HepG2 (cell line): Measurements from ENCODE around the gene IRF7. TPM values are rescaled to one million over a fixed set of nuclear protein-coding genes. Genes with fewer than 3 reads are reported as not detected.

Experiments used
- ATF5 ChIP-seq: sonication (generic); formaldehyde crosslinking; IDR thresholded peaks from 2 replicates; pipeline ENCODE4 v1.4.0; 2020; ENCODE audit warnings: mild to moderate bottlenecking, low read depth, missing genetic modification reagents
- BORCS8-MEF2B ChIP-seq: sonication (generic); formaldehyde crosslinking; IDR thresholded peaks from 2 replicates; pipeline ENCODE4 v1.8.0; 2022; ENCODE audit warnings: mild to moderate bottlenecking, missing genetic modification reagents
- CENPT ChIP-seq: sonication (generic); formaldehyde crosslinking; IDR thresholded peaks from 2 replicates; pipeline ENCODE4 v1.8.0; 2022; ENCODE audit warnings: low read depth, mild to moderate bottlenecking, moderate library complexity, missing genetic modification reagents
- CREBL2 ChIP-seq: sonication (generic); formaldehyde crosslinking; IDR thresholded peaks from 2 replicates; pipeline ENCODE4 v1.8.1; 2023; ENCODE audit warnings: missing genetic modification reagents, mild to moderate bottlenecking, borderline replicate concordance
- DR1 ChIP-seq: sonication (generic); formaldehyde crosslinking; IDR thresholded peaks from 2 replicates; pipeline ENCODE4 v1.8.0; 2021; ENCODE audit warnings: mild to moderate bottlenecking, missing genetic modification reagents, inconsistent platforms
- EEA1 ChIP-seq: sonication (generic); formaldehyde crosslinking; IDR thresholded peaks from 2 replicates; pipeline ENCODE4 v1.5.1; 2020; ENCODE audit warnings: mild to moderate bottlenecking, missing genetic modification reagents, borderline replicate concordance
- ETV6 ChIP-seq: sonication (generic); formaldehyde crosslinking; conservative IDR thresholded peaks from 2 replicates; pipeline ENCODE4 v1.4.0; 2020; ENCODE audit warnings: missing genetic modification reagents
- FOXK2 ChIP-seq: fragments of 450-650 bp; IDR thresholded peaks from 2 replicates; pipeline ENCODE4 v1.6.1; 2016
- HNF4G ChIP-seq, 2 experiments: sonication (generic) in 1 of 2; formaldehyde crosslinking in 1 of 2; IDR thresholded peaks; 2 replicates each; pipeline versions ENCODE4 v1.4.0 to v1.6.1; 2011 to 2020; ENCODE audit warnings: borderline replicate concordance in 2 of 2, low read depth in 2 of 2, mild to moderate bottlenecking in 2 of 2, low read length in 1 of 2, missing genetic modification reagents in 1 of 2, moderate library complexity in 1 of 2
- KDM5B ChIP-seq: sonication (generic); formaldehyde crosslinking; IDR thresholded peaks from 2 replicates; pipeline ENCODE4 v1.4.0; 2020; ENCODE audit warnings: missing genetic modification reagents, mild to moderate bottlenecking, borderline replicate concordance
- MAFG ChIP-seq: sonication (generic); formaldehyde crosslinking; IDR thresholded peaks from 2 replicates; pipeline ENCODE4 v1.5.1; 2020; ENCODE audit warnings: mild to moderate bottlenecking, missing genetic modification reagents
- PAX8 ChIP-seq: sonication (generic); formaldehyde crosslinking; IDR thresholded peaks from 2 replicates; pipeline ENCODE4 v1.8.0; 2022; ENCODE audit warnings: mild to moderate bottlenecking, missing genetic modification reagents, borderline replicate concordance
- PCBP2 ChIP-seq: fragments of 200-400 bp; formaldehyde crosslinking; optimal IDR thresholded peaks from 2 replicates; pipeline ENCODE3; 2018; ENCODE audit warnings: low read length, low read depth; ENCODE audit not compliant: poor library complexity, severe bottlenecking
- POLR2AphosphoS2 ChIP-seq: IDR thresholded peaks from 2 replicates; pipeline ENCODE4 v1.6.1; 2011; ENCODE audit warnings: low read depth, low read length, improper control_type of control experiment
- RAD51 ChIP-seq: fragments of 450-650 bp; IDR thresholded peaks from 2 replicates; pipeline ENCODE4 v1.6.1; 2016; ENCODE audit warnings: borderline replicate concordance
- RBAK ChIP-seq: sonication (generic); formaldehyde crosslinking; IDR thresholded peaks from 2 replicates; pipeline ENCODE4 v1.5.1; 2020; ENCODE audit warnings: mild to moderate bottlenecking, missing genetic modification reagents
- RBM22 ChIP-seq: fragments of 200-400 bp; formaldehyde crosslinking; optimal IDR thresholded peaks from 2 replicates; pipeline ENCODE3; 2017; ENCODE audit warnings: mild to moderate bottlenecking, low read length, moderate library complexity
- SMAD3 ChIP-seq: sonication (generic); formaldehyde crosslinking; IDR thresholded peaks from 2 replicates; pipeline ENCODE4 v1.4.0; 2020; ENCODE audit warnings: missing genetic modification reagents
- SNAPC2 ChIP-seq: sonication (generic); formaldehyde crosslinking; IDR thresholded peaks from 2 replicates; pipeline ENCODE4 v1.8.1; 2022; ENCODE audit warnings: mild to moderate bottlenecking, missing genetic modification reagents
- SOX13 ChIP-seq, 3 experiments: fragments of 450-650 bp in 1 of 3; sonication (generic) in 1 of 3; formaldehyde crosslinking in 1 of 3; IDR thresholded peaks in 2 of 3; conservative IDR thresholded peaks in 1 of 3; 2 replicates each; pipeline versions ENCODE4 v1.5.0 to v1.6.1; 2016 to 2020; ENCODE audit warnings: antibody characterized with exemption in 1 of 3, mild to moderate bottlenecking in 1 of 3, missing compliant biosample characterization in 1 of 3, missing genetic modification reagents in 1 of 3, moderate library complexity in 1 of 3
- TBP ChIP-seq: sonication (generic); formaldehyde crosslinking; IDR thresholded peaks from 2 replicates; pipeline ENCODE4 v1.5.0; 2020; ENCODE audit warnings: missing genetic modification reagents
- XBP1 ChIP-seq: sonication (generic); formaldehyde crosslinking; IDR thresholded peaks from 2 replicates; pipeline ENCODE4 v1.5.0; 2020; ENCODE audit warnings: missing genetic modification reagents
- ZBTB7B ChIP-seq: sonication (generic); formaldehyde crosslinking; IDR thresholded peaks from 2 replicates; pipeline ENCODE4 v1.4.0; 2020; ENCODE audit warnings: missing genetic modification reagents
- ZFAT ChIP-seq: sonication (generic); formaldehyde crosslinking; conservative IDR thresholded peaks from 2 replicates; pipeline ENCODE4 v1.8.1; 2023; ENCODE audit warnings: missing genetic modification reagents, inconsistent platforms
- ZNF224 ChIP-seq: sonication (generic); formaldehyde crosslinking; IDR thresholded peaks from 2 replicates; pipeline ENCODE4 v1.5.0; 2020; ENCODE audit warnings: mild to moderate bottlenecking, missing genetic modification reagents
- ZNF263 ChIP-seq: sonication (generic); formaldehyde crosslinking; IDR thresholded peaks from 2 replicates; pipeline ENCODE4 v1.4.0; 2020; ENCODE audit warnings: missing genetic modification reagents
- ZNF350 ChIP-seq: sonication (generic); formaldehyde crosslinking; IDR thresholded peaks from 2 replicates; pipeline ENCODE4 v1.4.0; 2020; ENCODE audit warnings: mild to moderate bottlenecking, low read depth, missing genetic modification reagents, borderline replicate concordance
- ZNF639 ChIP-seq: conservative IDR thresholded peaks from 2 replicates; pipeline ENCODE4 v1.6.1; 2018; ENCODE audit warnings: missing genetic modification reagents
- ZNF674 ChIP-seq: sonication (generic); formaldehyde crosslinking; IDR thresholded peaks from 2 replicates; pipeline ENCODE4 v1.5.0; 2020; ENCODE audit warnings: low read depth, mild to moderate bottlenecking, missing genetic modification reagents
- ZNF746 ChIP-seq: sonication (generic); formaldehyde crosslinking; IDR thresholded peaks from 2 replicates; pipeline ENCODE4 v1.8.0; 2022; ENCODE audit warnings: mild to moderate bottlenecking, missing genetic modification reagents
- polyA plus RNA-seq, 8 experiments: library from polyadenylated mRNA; depleted of rRNA in 3 of 8; stranded (reverse) in 7 of 8; unstranded in 1 of 8; fragments of >200 nt; fragmentation: Illumina TruSeq in 4 of 8; extraction: Trizol in 4 of 8; gene quantifications; 2 replicates each; pipeline versions ENCODE4 v1.2.1 to v1.2.3, GENCODE V29; 2011 to 2016; ENCODE audit warnings: low read depth in 4 of 8, missing spikeins in 1 of 8, mixed read lengths in 1 of 8; ENCODE audit not compliant: insufficient read depth in 1 of 8
- total RNA-seq, 5 experiments: library from RNA; depleted of rRNA; stranded (reverse); fragments of >200 nt; fragmentation: Illumina TruSeq; extraction: Trizol; gene quantifications; 2 replicates each; pipeline ENCODE4 v1.2.3, GENCODE V29; 2016; ENCODE audit warnings: low read depth in 1 of 5

The IRF7 gene
- total and polyA plus RNA-seq, 2 of the 13 experiments (the other 11 are each of a cell fraction or from before 2014, with no cell fraction given) = not detected

- TF ChIP-seq SMAD3 (CRISPR knock-in tag) (no peak), ZNF224 (CRISPR knock-in tag) (no peak), PAX8 (CRISPR knock-in tag) (no peak; the same call in 1 of the 2 replicates), POLR2AphosphoS2 (no peak), ZNF350 (CRISPR knock-in tag) (peak; percentile 32; the same call in 1 of the 2 replicates), MAFG (CRISPR knock-in tag) (no peak), XBP1 (CRISPR knock-in tag) (no peak), ZNF263 (CRISPR knock-in tag) (0 out of 2 replicates have a peak, but pooled peaks have one; percentile 40), RBM22 (no peak), EEA1 (CRISPR knock-in tag) (no peak), DR1 (peak; percentile 48; the same call in 1 of the 2 replicates), TBP (CRISPR knock-in tag) (no peak), ZNF639 (CRISPR knock-in tag) (peak; percentile 75; the same call in 1 of the 2 replicates), ETV6 (CRISPR knock-in tag) (peak; percentile 44; the same call in 1 of the 2 replicates), BORCS8-MEF2B (CRISPR knock-in tag) (no peak), RBAK (CRISPR knock-in tag) (no peak), ATF5 (CRISPR knock-in tag) (no peak), SOX13 (IDR thresholded peaks at IDR 0.05) (no peak), SOX13 (CRISPR knock-in tag; conservative IDR thresholded peaks at IDR 0.05 in 1 of 2, IDR thresholded peaks at IDR 0.05 in 1 of 2) (no peak), ZBTB7B (no peak), CENPT (CRISPR knock-in tag) (no peak), KDM5B (CRISPR knock-in tag) (no peak; the same call in 1 of the 2 replicates), ZNF674 (no peak), CREBL2 (CRISPR knock-in tag) (no peak), ZFAT (CRISPR knock-in tag) (no peak), RAD51 (no peak), FOXK2 (peak; percentile 99), SNAPC2 (CRISPR knock-in tag) (no peak), HNF4G (IDR thresholded peaks at IDR 0.05; ENCODE audit: borderline replicate concordance, low read depth, low read length) (no peak), HNF4G (CRISPR knock-in tag; IDR thresholded peaks at IDR 0.05; ENCODE audit: borderline replicate concordance, low read depth) (no peak), PCBP2 (no peak), ZNF746 (CRISPR knock-in tag) (peak; percentile 39; the same call in 1 of the 2 replicates)
Observed at GRCh38 chr11:575996-576768, 39.6 kb downstream of the IRF7 start, which contains the start of gene PHRF1 (continued).
